AG09309 (cell line): Measurements from ENCODE around the gene KRT79.

Experiments
- DNase-seq: peaks from one replicate; pipeline ENCODE4 v3.0.0-alpha.2; 2010; ENCODE audit warnings: low read depth
- H3K4me3 ChIP-seq: 2 replicates; pipeline ENCODE4 v1.5.1; 2011; ENCODE audit warnings: mild to moderate bottlenecking, low read depth, low read length, moderate library complexity; ENCODE audit not compliant: control insufficient read depth
- CTCF ChIP-seq: IDR thresholded peaks from 2 replicates; pipeline ENCODE4 v1.5.1; 2011; ENCODE audit warnings: mild to moderate bottlenecking, low read depth, low read length, inconsistent platforms; ENCODE audit not compliant: insufficient read depth, control insufficient read depth; ENCODE audit errors: missing control alignments

Gene KRT79

GRCh38 chr12:52799505-52800211 lies 34.5 kb downstream of the KRT79 start:
- DNase-seq: no peak
- TF ChIP-seq CTCF: no peak

GRCh38 chr12:52798671-52799504 lies 35.2 kb downstream of the KRT79 start:
- no peak for DNase-seq
- H3K4me3 ChIP-seq: no peak overlapping the region
- no peak for TF ChIP-seq CTCF

More at GRCh38 chr12:52799505-52800211, 34.5 kb downstream of the KRT79 start:
- no peak overlapping the region for H3K4me3 ChIP-seq

GRCh38 chr12:52798003-52798670 lies 36.0 kb downstream of the KRT79 start:
- H3K4me3 ChIP-seq: no peak overlapping the region
- TF ChIP-seq CTCF: no peak
- DNase-seq: no peak

GRCh38 chr12:52797529-52797894 lies 36.6 kb downstream of the KRT79 start:
- TF ChIP-seq CTCF: no peak
- no peak overlapping the region for H3K4me3 ChIP-seq
- no peak for DNase-seq

GRCh38 chr12:52796839-52797528 lies 37.1 kb downstream of the KRT79 start:
- no peak for TF ChIP-seq CTCF
- no peak for DNase-seq
- no peak overlapping the region for H3K4me3 ChIP-seq

GRCh38 chr12:52796429-52796794 lies 37.7 kb downstream of the KRT79 start:
- DNase-seq: no peak
- H3K4me3 ChIP-seq: no peak overlapping the region
- TF ChIP-seq CTCF: no peak
